DOHH2 (cell line): Measurements from ENCODE around the gene PPP1R14C.

Experiments
- H3F3A ChIP-seq: fragments of 200-600 bp; sonication (generic), shearing (Covaris generic); 2 replicates; pipeline ENCODE4 v1.6.0; 2016; ENCODE audit warnings: antibody characterized with exemption, mild to moderate bottlenecking; ENCODE audit not compliant: control insufficient read depth, insufficient read depth
- H3K27ac ChIP-seq: fragments of 200-600 bp; sonication (generic); 2 replicates; pipeline ENCODE4 v1.5.1; 2014; ENCODE audit warnings: low read depth, mild to moderate bottlenecking, low read length, moderate library complexity
- H3K27me3 ChIP-seq: fragments of 200-600 bp; sonication (generic); 2 replicates; pipeline ENCODE4 v1.6.1; 2014; ENCODE audit warnings: mild to moderate bottlenecking, low read length, mixed read lengths; ENCODE audit not compliant: control insufficient read depth
- H3K36me3 ChIP-seq: fragments of 200-600 bp; sonication (generic); 2 replicates; pipeline ENCODE4 v1.6.1; 2014; ENCODE audit warnings: mild to moderate bottlenecking, low read length, moderate library complexity, mixed read lengths; ENCODE audit not compliant: control insufficient read depth
- H3K4me1 ChIP-seq: fragments of 200-600 bp; sonication (generic); 2 replicates; pipeline ENCODE4 v1.6.1; 2014; ENCODE audit warnings: mild to moderate bottlenecking, low read length, mixed read lengths; ENCODE audit not compliant: control insufficient read depth
- H3K4me2 ChIP-seq: fragments of 200-600 bp; sonication (generic); 2 replicates; pipeline ENCODE4 v1.6.0; 2014; ENCODE audit warnings: mild to moderate bottlenecking, low read length, moderate library complexity
- H3K4me3 ChIP-seq: fragments of 200-600 bp; sonication (generic); 2 replicates; pipeline ENCODE4 v1.5.1; 2014; ENCODE audit warnings: mild to moderate bottlenecking, low read length, mixed read lengths
- H3K79me2 ChIP-seq: fragments of 200-600 bp; sonication (generic); 2 replicates; pipeline ENCODE4 v1.6.1; 2014; ENCODE audit warnings: mild to moderate bottlenecking, low read length, mixed read lengths; ENCODE audit not compliant: control insufficient read depth
- H3K9me2 ChIP-seq: fragments of 200-600 bp; sonication (generic); replicated peaks from 2 replicates; pipeline ENCODE4 v1.6.1; 2014; ENCODE audit warnings: mild to moderate bottlenecking, low read length, mixed read lengths; ENCODE audit not compliant: control insufficient read depth
- H3K9me3 ChIP-seq: fragments of 200-600 bp; sonication (generic); 2 replicates; pipeline ENCODE4 v1.6.1; 2014; ENCODE audit warnings: antibody characterized with exemption, low read length, mixed read lengths; ENCODE audit not compliant: control insufficient read depth, insufficient read depth
- H4K20me1 ChIP-seq: fragments of 200-600 bp; sonication (generic); 2 replicates; pipeline ENCODE4 v1.6.0; 2014; ENCODE audit warnings: low read depth, mild to moderate bottlenecking, antibody characterized with exemption, low read length, moderate library complexity; ENCODE audit not compliant: control insufficient read depth, insufficient read depth
- EZH2phosphoT487 ChIP-seq: fragments of 200-600 bp; sonication (generic); IDR thresholded peaks from 2 replicates; pipeline ENCODE4 v1.6.1; 2017; ENCODE audit warnings: borderline replicate concordance, mild to moderate bottlenecking, antibody characterized with exemption, low read length, moderate library complexity, mixed read lengths
- TF ChIP-seq, protein P1 (sequence below): fragments of 200-600 bp; sonication (generic); IDR thresholded peaks from one replicate; pipeline ENCODE4 v1.5.1; 2014; ENCODE audit warnings: antibody characterized with exemption, mild to moderate bottlenecking, low read depth, low read length; ENCODE audit not compliant: poor library complexity, severe bottlenecking

PPP1R14C gene

GRCh38 chr6:150182460-150183078 is 39.7 kb downstream of the PPP1R14C start:
- H3F3A ChIP-seq = peaks cover under 1% of the 10 kb centered on the region
- H3K9me3 ChIP-seq = no peaks in the 10 kb centered on the region
- TF ChIP-seq EZH2phosphoT487 = no peak
- TF ChIP-seq, protein P1, sequence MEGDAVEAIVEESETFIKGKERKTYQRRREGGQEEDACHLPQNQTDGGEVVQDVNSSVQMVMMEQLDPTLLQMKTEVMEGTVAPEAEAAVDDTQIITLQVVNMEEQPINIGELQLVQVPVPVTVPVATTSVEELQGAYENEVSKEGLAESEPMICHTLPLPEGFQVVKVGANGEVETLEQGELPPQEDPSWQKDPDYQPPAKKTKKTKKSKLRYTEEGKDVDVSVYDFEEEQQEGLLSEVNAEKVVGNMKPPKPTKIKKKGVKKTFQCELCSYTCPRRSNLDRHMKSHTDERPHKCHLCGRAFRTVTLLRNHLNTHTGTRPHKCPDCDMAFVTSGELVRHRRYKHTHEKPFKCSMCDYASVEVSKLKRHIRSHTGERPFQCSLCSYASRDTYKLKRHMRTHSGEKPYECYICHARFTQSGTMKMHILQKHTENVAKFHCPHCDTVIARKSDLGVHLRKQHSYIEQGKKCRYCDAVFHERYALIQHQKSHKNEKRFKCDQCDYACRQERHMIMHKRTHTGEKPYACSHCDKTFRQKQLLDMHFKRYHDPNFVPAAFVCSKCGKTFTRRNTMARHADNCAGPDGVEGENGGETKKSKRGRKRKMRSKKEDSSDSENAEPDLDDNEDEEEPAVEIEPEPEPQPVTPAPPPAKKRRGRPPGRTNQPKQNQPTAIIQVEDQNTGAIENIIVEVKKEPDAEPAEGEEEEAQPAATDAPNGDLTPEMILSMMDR = no peak
- H3K27me3 ChIP-seq = no peaks in the 10 kb centered on the region
- H3K9me2 ChIP-seq = no peaks in the 10 kb centered on the region
- H4K20me1 ChIP-seq = no peaks in the 10 kb centered on the region
- H3K79me2 ChIP-seq = no peaks in the 10 kb centered on the region
- peak overlapping the region; percentile 82 for H3K27ac ChIP-seq
- H3K36me3 ChIP-seq = no peaks in the 10 kb centered on the region
- peaks cover 66% of the 10 kb centered on the region for H3K4me1 ChIP-seq
- peak overlapping the region; percentile 67 for H3K4me2 ChIP-seq
- peak overlapping the region; percentile 49 for H3K4me3 ChIP-seq

- peak overlapping the region; percentile 49 for H3K4me3 ChIP-seq
- peak overlapping the region; percentile 67 for H3K4me2 ChIP-seq
- no peaks in the 10 kb centered on the region for H3K27me3 ChIP-seq
These were observed 40.3 kb downstream of the PPP1R14C start for GRCh38 chr6:150183105-150183504.

DNA sequence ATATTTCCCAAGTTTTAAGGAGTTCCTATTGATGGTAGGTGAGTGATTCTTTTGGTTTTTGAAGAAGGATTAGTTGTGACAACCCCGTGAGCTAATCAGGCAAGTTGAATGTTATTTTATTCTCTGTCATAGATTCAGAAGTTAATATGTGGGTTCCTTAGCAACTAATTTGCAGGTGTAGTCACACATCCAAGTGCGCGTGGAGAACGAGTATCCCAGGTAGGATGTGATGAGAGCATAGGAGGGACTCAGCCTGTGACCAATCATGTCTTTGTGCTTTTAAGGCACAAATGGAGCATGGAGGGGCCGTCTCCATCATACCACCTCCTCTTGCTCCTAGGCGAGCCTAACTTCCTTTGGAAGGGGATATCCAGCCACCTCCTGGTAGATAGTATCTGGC is 41.1 kb downstream of the PPP1R14C start:
- Histone ChIP-seq H3K36me3 (no peaks in the 10 kb centered on the region), H3K27me3 (no peaks in the 10 kb centered on the region), H3K4me1 (peaks cover 67% of the 10 kb centered on the region), H3K27ac (peak overlapping the region; percentile 82), H3K79me2 (no peaks in the 10 kb centered on the region), H4K20me1 (no peaks in the 10 kb centered on the region), H3K9me2 (no peaks in the 10 kb centered on the region), H3K9me3 (no peaks in the 10 kb centered on the region), H3K4me2 (peak overlapping the region; percentile 67), H3F3A (peaks cover 7% of the 10 kb centered on the region), H3K4me3 (peak overlapping the region; percentile 49)
- TF ChIP-seq, protein P1 = no peak
- TF ChIP-seq EZH2phosphoT487 = no peak

More at GRCh38 chr6:150183105-150183504, 40.3 kb downstream of the PPP1R14C start:
- TF ChIP-seq, protein P1 = no peak
- no peak for TF ChIP-seq EZH2phosphoT487
- Histone ChIP-seq H3K79me2 (no peaks in the 10 kb centered on the region), H3F3A (peaks cover 6% of the 10 kb centered on the region), H3K4me1 (peaks cover 66% of the 10 kb centered on the region), H3K9me2 (no peaks in the 10 kb centered on the region), H4K20me1 (no peaks in the 10 kb centered on the region), H3K36me3 (no peaks in the 10 kb centered on the region), H3K9me3 (no peaks in the 10 kb centered on the region), H3K27ac (peak overlapping the region; percentile 82)
